Sigmoid colon (tissue), 7 donors: ENCODE data around the gene KLF16. TPM values are rescaled to one million over a fixed set of nuclear protein-coding genes. Genes with fewer than 3 reads are reported as not detected.

ENCODE experiments used
- DNase-seq: peaks from one replicate; pipeline ENCODE4 v3.0.0-alpha.2; 2019
- H3K27ac ChIP-seq, 4 donors: fragments of 200-600 bp; sonication (generic); one replicate each; pipeline ENCODE4 v1.5.1; 2016 to 2019; ENCODE audit warnings: mild to moderate bottlenecking in 1 of 4
- H3K27me3 ChIP-seq, 3 donors: fragments of 200-600 bp; sonication (generic); one replicate each; pipeline ENCODE4 v1.5.1; 2019; ENCODE audit warnings: mild to moderate bottlenecking in 1 of 3
- H3K36me3 ChIP-seq, 4 donors: fragments of 200-600 bp; sonication (generic); one replicate each; pipeline ENCODE4 v1.5.1; 2016 to 2019
- H3K4me1 ChIP-seq, 4 donors: fragments of 200-600 bp; sonication (generic); one replicate each; pipeline ENCODE4 v1.5.1; 2017 to 2019
- H3K4me3 ChIP-seq, 4 donors: fragments of 200-600 bp; sonication (generic); one replicate each; pipeline ENCODE4 v1.5.1; 2017 to 2019; ENCODE audit warnings: mild to moderate bottlenecking in 2 of 4, moderate library complexity in 1 of 4
- H3K9me3 ChIP-seq, 4 donors: fragments of 200-600 bp in 3 of 4; sonication (generic) in 3 of 4; one replicate each; pipeline versions ENCODE4 v1.5.1 to v1.6.1; 2013 to 2019
- CTCF ChIP-seq, 4 experiments: fragments of 450-650 bp in 3 of 4; fragments of 200-600 bp in 1 of 4; IDR thresholded peaks; one replicate each; pipeline ENCODE4 v1.5.1; 2016 to 2019; ENCODE audit warnings: antibody characterized with exemption in 4 of 4, mild to moderate bottlenecking in 3 of 4, moderate library complexity in 2 of 4
- EP300 ChIP-seq, 4 donors: sonication (generic); formaldehyde crosslinking; IDR thresholded peaks; one replicate each; pipeline ENCODE4 v1.6.1; 2017; ENCODE audit warnings: antibody characterized with exemption in 4 of 4
- POLR2A ChIP-seq, 2 donors: fragments of 450-650 bp; IDR thresholded peaks; one replicate each; pipeline ENCODE4 v1.6.1; 2016; ENCODE audit warnings: antibody characterized with exemption in 2 of 2, mild to moderate bottlenecking in 2 of 2, moderate library complexity in 2 of 2
- POLR2AphosphoS5 ChIP-seq, 4 donors: sonication (generic); formaldehyde crosslinking; IDR thresholded peaks; one replicate each; pipeline ENCODE4 v1.6.1; 2017; ENCODE audit warnings: antibody characterized with exemption in 4 of 4
- WGBS, 2 donors: extraction: QIAGEN DNeasy Blood & Tissue Kit; methylation state at CpG; one replicate each; pipeline ENCODE4 v1.1.7; 2013; 5-methylcytosine and 5-hydroxymethylcytosine counted together
- intact Hi-C: fragments of 100-400 bp; cut with DNase I; formaldehyde crosslinking; loops from one replicate; pipeline ENCODE4 v1.15.1; 2023
- polyA plus RNA-seq, 3 donors: library from polyadenylated mRNA; stranded (reverse); fragments of 200-250 nt; gene quantifications; one replicate each; pipeline ENCODE4 v1.2.3, GENCODE V29; 2013
- total RNA-seq, 4 donors: library from RNA; depleted of rRNA; stranded (reverse); fragments of >200 nt; gene quantifications; one replicate each; pipeline ENCODE4 v1.1.0, GENCODE V29; 2016
- donor health status: healthy with polysubstance abuse.
- donor health status: Bipolar disorder and iron deficiency.
- donor health status: healthy.

KLF16 gene
- total and polyA plus RNA-seq, 7 donors, result 2.1 to 20.5 (median 8.4) TPM

DNA sequence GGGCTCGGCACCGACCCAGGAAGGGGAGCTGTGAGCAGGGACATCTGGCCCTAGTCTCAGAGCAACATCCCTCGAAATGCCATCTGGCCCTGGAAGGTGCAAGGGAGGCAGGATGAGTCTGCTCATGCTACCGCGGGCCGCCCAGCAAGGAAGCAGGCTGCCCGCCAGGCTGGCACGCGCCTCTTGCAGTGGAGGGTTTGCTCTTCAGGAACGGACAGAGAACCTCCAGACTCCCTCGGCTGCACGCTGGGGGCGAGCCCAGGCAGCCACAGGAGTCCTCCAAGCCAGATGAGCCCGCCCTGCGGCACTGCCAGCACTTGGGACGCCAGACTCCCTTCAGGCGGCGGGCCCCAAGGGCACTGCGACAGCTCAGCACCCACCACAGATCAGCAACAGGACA, 41.2 kb downstream of the KLF16 start:
- no peak overlapping the region for H3K4me3 ChIP-seq
- peaks cover 42 to 90% (median 58%) of the 10 kb centered on the region in 4 donors for H3K36me3 ChIP-seq
- intact Hi-C loops, result no loop called here
- H3K9me3 ChIP-seq, result no peaks in the 10 kb centered on the region
- peaks cover 0 to 16% (median 15%) of the 10 kb centered on the region in 4 donors for H3K4me1 ChIP-seq
- no peaks in the 10 kb centered on the region for H3K27me3 ChIP-seq
- WGBS, 2 donors, result 92 to 94% methylated on average over 19 of the region's 19 CpGs
- H3K27ac ChIP-seq, result no peak overlapping the region
- TF ChIP-seq POLR2A (IDR thresholded peaks at IDR 0.05) (no peak), EP300 (IDR thresholded peaks at IDR 0.05) (no peak), POLR2AphosphoS5 (IDR thresholded peaks at IDR 0.05) (no peak)
- DNase-seq, result no peak

DNA sequence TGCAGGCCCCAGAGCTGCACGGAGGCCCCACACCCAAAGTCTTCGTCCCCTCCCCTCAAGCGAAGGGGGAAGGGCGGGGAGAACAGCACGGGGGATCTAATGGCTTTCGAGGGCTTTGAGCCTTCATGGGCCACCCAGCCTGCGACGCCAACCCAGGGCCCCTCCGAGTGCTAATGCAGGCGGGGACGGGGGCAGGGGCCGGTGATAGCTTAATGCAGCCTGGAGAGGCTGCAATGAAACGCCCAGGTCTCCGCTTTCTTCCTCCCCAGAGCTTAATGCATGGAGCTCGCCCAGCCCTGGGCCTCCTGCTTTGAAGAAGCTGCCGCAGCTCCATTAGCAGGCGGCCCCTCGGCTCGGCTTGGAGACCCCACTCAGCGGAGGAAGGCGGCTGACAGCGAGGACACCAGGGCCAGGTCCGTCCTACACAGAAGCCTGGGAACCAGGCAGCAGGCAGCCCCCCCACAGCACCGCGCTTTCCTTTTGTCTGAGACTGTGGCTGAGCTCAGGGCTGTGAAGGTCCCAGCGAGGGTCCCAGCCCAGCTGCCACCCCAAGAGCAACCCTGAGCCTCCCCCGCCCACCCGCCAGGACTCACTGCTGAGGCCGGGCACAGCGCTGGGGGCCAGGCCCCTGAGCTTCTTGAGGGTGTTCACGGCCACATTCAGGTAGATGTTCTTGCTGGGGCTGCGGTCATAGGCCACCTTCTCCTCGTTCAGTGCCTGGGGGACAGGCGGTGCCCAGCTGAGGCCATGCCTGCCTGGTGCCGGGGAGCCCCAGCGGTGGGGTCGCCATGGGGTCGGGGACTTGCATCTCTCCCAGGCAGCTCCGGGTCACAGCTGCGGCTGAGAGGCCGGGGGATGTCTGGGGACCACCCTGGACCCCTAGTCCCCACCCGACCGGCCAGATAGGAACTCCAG, 43.8 kb downstream of the KLF16 start:
- H3K27me3 ChIP-seq, result no peaks in the 10 kb centered on the region
- H3K4me1 ChIP-seq, result no peaks in the 10 kb centered on the region
- no peak overlapping the region for H3K27ac ChIP-seq
- no peak overlapping the region for H3K4me3 ChIP-seq
- peaks cover 53 to 93% (median 76%) of the 10 kb centered on the region in 4 donors for H3K36me3 ChIP-seq
- intact Hi-C loops, result no loop called here
- DNase-seq, result no peak
- WGBS, 2 donors, result 91 to 92% methylated on average over 43 of the region's 43 CpGs
- no peak for TF ChIP-seq POLR2AphosphoS5 (IDR thresholded peaks at IDR 0.05)
- no peak for TF ChIP-seq CTCF (IDR thresholded peaks at IDR 0.05)
- TF ChIP-seq POLR2A (IDR thresholded peaks at IDR 0.05), result no peak
- no peak for TF ChIP-seq EP300 (IDR thresholded peaks at IDR 0.05)
- no peaks in the 10 kb centered on the region for H3K9me3 ChIP-seq

- H3K27ac ChIP-seq, result no peak overlapping the region
- peaks cover 52 to 84% (median 69%) of the 10 kb centered on the region in 4 donors for H3K36me3 ChIP-seq
- no peaks in the 10 kb centered on the region for H3K9me3 ChIP-seq
- 93 to 94% methylated on average over 33 of the region's 33 CpGs for WGBS, 2 donors
- TF ChIP-seq POLR2A (IDR thresholded peaks at IDR 0.05) (no peak), EP300 (IDR thresholded peaks at IDR 0.05) (no peak), CTCF (IDR thresholded peaks at IDR 0.05) (no peak), POLR2AphosphoS5 (IDR thresholded peaks at IDR 0.05) (no peak)
- H3K27me3 ChIP-seq, result no peaks in the 10 kb centered on the region
- no peak for DNase-seq
- H3K4me3 ChIP-seq, result no peak overlapping the region
- peaks cover 0 to 1% (median 0%) of the 10 kb centered on the region in 4 donors for H3K4me1 ChIP-seq
- intact Hi-C loops, result no loop called here
Observed at GRCh38 chr19:1818549-1819195, 44.7 kb downstream of the KLF16 start.

- intact Hi-C loops, result no loop called here
- H3K4me1 ChIP-seq, result peaks cover 0 to 11% (median 9%) of the 10 kb centered on the region in 4 donors
- peaks cover 44 to 75% (median 62%) of the 10 kb centered on the region in 4 donors for H3K36me3 ChIP-seq
- TF ChIP-seq POLR2AphosphoS5 (IDR thresholded peaks at IDR 0.05) (no peak), EP300 (IDR thresholded peaks at IDR 0.05) (no peak), CTCF (IDR thresholded peaks at IDR 0.05) (no peak), POLR2A (IDR thresholded peaks at IDR 0.05) (no peak)
- H3K27me3 ChIP-seq, result no peaks in the 10 kb centered on the region
- no peak for DNase-seq
- no peak overlapping the region for H3K4me3 ChIP-seq
- no peaks in the 10 kb centered on the region for H3K9me3 ChIP-seq
- H3K27ac ChIP-seq, result no peak overlapping the region
- WGBS, 2 donors, result 91 to 92% methylated on average over 25 of the region's 25 CpGs
Observed at GRCh38 chr19:1817553-1818179, 45.7 kb downstream of the KLF16 start.
